HepG2 (cell line): ENCODE measurements around the gene C1QTNF1. TPM values are rescaled to one million over a fixed set of nuclear protein-coding genes. Genes with fewer than 3 reads are reported as not detected.

Source experiments
- YEATS4 ChIP-seq: sonication (generic); formaldehyde crosslinking; IDR thresholded peaks from 2 replicates; pipeline ENCODE4 v1.4.0; 2020; ENCODE audit warnings: missing genetic modification reagents, borderline replicate concordance
- polyA plus RNA-seq, 8 experiments: library from polyadenylated mRNA; depleted of rRNA in 3 of 8; stranded (reverse) in 7 of 8; unstranded in 1 of 8; fragments of >200 nt; fragmentation: Illumina TruSeq in 4 of 8; extraction: Trizol in 4 of 8; gene quantifications; 2 replicates each; pipeline versions ENCODE4 v1.2.1 to v1.2.3, GENCODE V29; 2011 to 2016; ENCODE audit warnings: low read depth in 4 of 8, missing spikeins in 1 of 8, mixed read lengths in 1 of 8; ENCODE audit not compliant: insufficient read depth in 1 of 8
- total RNA-seq, 5 experiments: library from RNA; depleted of rRNA; stranded (reverse); fragments of >200 nt; fragmentation: Illumina TruSeq; extraction: Trizol; gene quantifications; 2 replicates each; pipeline ENCODE4 v1.2.3, GENCODE V29; 2016; ENCODE audit warnings: low read depth in 1 of 5
- TF ChIP-seq, protein P1 (sequence below): sonication (generic); formaldehyde crosslinking; IDR thresholded peaks from 2 replicates; pipeline ENCODE4 v1.5.0; 2020; ENCODE audit warnings: mild to moderate bottlenecking, missing genetic modification reagents, borderline replicate concordance
- TF ChIP-seq, protein P2 (sequence below): sonication (generic); formaldehyde crosslinking; IDR thresholded peaks from 2 replicates; pipeline ENCODE4 v1.5.0; 2020; ENCODE audit warnings: missing genetic modification reagents, mild to moderate bottlenecking, borderline replicate concordance
- TF ChIP-seq, protein P3 (sequence below): sonication (generic); IDR thresholded peaks from 2 replicates; pipeline ENCODE4 v1.6.1; 2016; ENCODE audit warnings: low read depth, borderline replicate concordance

C1QTNF1 gene
- total and polyA plus RNA-seq, 2 of the 13 experiments (the other 11 are each of a cell fraction or from before 2014, with no cell fraction given): 0.18 to 0.86 TPM

DNA sequence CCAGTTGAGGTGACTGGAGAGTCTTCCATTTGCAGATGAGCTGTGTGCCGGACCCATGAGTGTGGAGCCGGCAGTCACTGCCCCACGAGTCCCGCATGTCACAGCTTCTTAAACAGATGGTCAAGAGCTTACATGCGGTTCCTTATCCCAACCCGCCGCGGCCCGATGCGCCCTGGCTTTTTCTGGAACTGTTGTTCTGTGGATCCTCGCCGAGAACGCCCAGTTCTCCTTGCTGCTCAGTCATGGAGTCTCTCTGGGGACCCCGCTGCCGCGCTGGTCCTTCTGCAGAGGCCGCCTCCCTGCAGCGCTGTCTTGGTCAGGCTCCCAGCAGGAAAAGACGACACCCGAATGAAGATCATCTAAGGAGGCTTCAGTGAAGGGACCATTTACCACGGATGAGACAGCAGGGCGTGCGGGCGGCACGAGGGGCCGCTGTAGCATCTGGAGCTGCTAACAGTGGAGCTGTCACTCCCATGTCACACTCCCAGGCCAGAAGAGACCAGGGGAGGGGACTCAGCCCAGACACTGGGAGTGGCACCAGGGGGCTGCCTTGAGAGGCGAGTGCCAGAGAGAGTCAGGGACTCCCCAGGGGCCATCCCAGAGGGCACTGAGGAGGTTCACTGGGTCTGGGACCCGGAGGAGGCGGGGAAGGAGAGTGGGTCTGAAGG lies 33.5 kb upstream of the C1QTNF1 start (continued):
- TF ChIP-seq, protein P1, sequence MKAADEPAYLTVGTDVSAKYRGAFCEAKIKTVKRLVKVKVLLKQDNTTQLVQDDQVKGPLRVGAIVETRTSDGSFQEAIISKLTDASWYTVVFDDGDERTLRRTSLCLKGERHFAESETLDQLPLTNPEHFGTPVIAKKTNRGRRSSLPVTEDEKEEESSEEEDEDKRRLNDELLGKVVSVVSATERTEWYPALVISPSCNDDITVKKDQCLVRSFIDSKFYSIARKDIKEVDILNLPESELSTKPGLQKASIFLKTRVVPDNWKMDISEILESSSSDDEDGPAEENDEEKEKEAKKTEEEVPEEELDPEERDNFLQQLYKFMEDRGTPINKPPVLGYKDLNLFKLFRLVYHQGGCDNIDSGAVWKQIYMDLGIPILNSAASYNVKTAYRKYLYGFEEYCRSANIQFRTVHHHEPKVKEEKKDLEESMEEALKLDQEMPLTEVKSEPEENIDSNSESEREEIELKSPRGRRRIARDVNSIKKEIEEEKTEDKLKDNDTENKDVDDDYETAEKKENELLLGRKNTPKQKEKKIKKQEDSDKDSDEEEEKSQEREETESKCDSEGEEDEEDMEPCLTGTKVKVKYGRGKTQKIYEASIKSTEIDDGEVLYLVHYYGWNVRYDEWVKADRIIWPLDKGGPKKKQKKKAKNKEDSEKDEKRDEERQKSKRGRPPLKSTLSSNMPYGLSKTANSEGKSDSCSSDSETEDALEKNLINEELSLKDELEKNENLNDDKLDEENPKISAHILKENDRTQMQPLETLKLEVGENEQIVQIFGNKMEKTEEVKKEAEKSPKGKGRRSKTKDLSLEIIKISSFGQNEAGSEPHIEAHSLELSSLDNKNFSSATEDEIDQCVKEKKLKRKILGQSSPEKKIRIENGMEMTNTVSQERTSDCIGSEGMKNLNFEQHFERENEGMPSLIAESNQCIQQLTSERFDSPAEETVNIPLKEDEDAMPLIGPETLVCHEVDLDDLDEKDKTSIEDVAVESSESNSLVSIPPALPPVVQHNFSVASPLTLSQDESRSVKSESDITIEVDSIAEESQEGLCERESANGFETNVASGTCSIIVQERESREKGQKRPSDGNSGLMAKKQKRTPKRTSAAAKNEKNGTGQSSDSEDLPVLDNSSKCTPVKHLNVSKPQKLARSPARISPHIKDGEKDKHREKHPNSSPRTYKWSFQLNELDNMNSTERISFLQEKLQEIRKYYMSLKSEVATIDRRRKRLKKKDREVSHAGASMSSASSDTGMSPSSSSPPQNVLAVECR (CRISPR knock-in tag): no peak
- TF ChIP-seq, protein P2, sequence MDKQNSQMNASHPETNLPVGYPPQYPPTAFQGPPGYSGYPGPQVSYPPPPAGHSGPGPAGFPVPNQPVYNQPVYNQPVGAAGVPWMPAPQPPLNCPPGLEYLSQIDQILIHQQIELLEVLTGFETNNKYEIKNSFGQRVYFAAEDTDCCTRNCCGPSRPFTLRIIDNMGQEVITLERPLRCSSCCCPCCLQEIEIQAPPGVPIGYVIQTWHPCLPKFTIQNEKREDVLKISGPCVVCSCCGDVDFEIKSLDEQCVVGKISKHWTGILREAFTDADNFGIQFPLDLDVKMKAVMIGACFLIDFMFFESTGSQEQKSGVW (CRISPR knock-in tag): no peak
- TF ChIP-seq, protein P3, sequence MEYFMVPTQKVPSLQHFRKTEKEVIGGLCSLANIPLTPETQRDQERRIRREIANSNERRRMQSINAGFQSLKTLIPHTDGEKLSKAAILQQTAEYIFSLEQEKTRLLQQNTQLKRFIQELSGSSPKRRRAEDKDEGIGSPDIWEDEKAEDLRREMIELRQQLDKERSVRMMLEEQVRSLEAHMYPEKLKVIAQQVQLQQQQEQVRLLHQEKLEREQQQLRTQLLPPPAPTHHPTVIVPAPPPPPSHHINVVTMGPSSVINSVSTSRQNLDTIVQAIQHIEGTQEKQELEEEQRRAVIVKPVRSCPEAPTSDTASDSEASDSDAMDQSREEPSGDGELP: no peak
- no peak for TF ChIP-seq YEATS4
